SK-N-MC (cell line): ENCODE results near the gene VOPP1.

ENCODE experiments used
- EZH2 ChIP-seq: fragments of 200-600 bp; sonication (generic); IDR thresholded peaks from one replicate; pipeline ENCODE4 v1.6.1; 2017; ENCODE audit warnings: antibody characterized with exemption
- FOXP2 ChIP-seq: optimal IDR thresholded peaks from 2 replicates; pipeline ENCODE3; 2011; ENCODE audit warnings: mild to moderate bottlenecking, moderate library complexity; ENCODE audit not compliant: insufficient read depth; ENCODE audit errors: extremely low read length, control extremely low read depth
- POLR2AphosphoS5 ChIP-seq: IDR thresholded peaks from 2 replicates; pipeline ENCODE4 v1.6.1; 2012; ENCODE audit warnings: mild to moderate bottlenecking, low read depth, low read length, borderline replicate concordance

- TF ChIP-seq POLR2AphosphoS5: no peak
- no peak for TF ChIP-seq EZH2
- no peak for TF ChIP-seq FOXP2
Observed at GRCh38 chr7:55517191-55517633, 55.1 kb downstream of the VOPP1 start.
